BJ (cell line): Measurements from ENCODE around the gene EDDM13. TPM values are rescaled to one million over a fixed set of nuclear protein-coding genes. Genes with fewer than 3 reads are reported as not detected.
"Not testable (repeated sequence)": the region's sequence is repeated elsewhere in the genome, so short reads cannot be mapped to it uniquely, and the experiment has no call there.

Experiments used
- CTCF ChIA-PET: fragments of 350-600 bp; formaldehyde crosslinking; extraction: SDS; loops from one replicate; lab custom pipeline; 2021; ENCODE audit warnings: antibody characterized with exemption, inconsistent platforms; lab: Yijun Ruan, JAX
- POLR2A ChIA-PET: fragments of 300-600 bp; sonication (Branson Sonifier 250); formaldehyde crosslinking; extraction: SDS; loops from one replicate; lab custom pipeline; 2021; ENCODE audit warnings: antibody characterized with exemption; lab: Charles Lee
- DNase-seq: peaks from one replicate; pipeline ENCODE4 v3.0.0-alpha.2; 2011; ENCODE audit warnings: low read depth
- H3K27me3 ChIP-seq: 2 replicates; pipeline ENCODE4 v1.6.0; 2011; ENCODE audit warnings: low read length; ENCODE audit not compliant: control insufficient read depth, insufficient read depth
- H3K36me3 ChIP-seq: 2 replicates; pipeline ENCODE4 v1.5.1; 2011; ENCODE audit warnings: low read length; ENCODE audit not compliant: control insufficient read depth, insufficient read depth
- H3K4me3 ChIP-seq: 2 replicates; pipeline ENCODE4 v1.5.1; 2011; ENCODE audit warnings: low read depth, mild to moderate bottlenecking, control low read depth, low read length
- CTCF ChIP-seq: IDR thresholded peaks from 2 replicates; pipeline ENCODE4 v1.5.1; 2011; ENCODE audit warnings: low read depth, mild to moderate bottlenecking, control low read depth, inconsistent platforms, low read length, moderate library complexity; ENCODE audit not compliant: insufficient read depth
- polyA plus RNA-seq: library from polyadenylated mRNA; depleted of rRNA; stranded (reverse); fragments of >200 nt; gene quantifications from 2 replicates; pipeline ENCODE4 v1.2.3, GENCODE V29; 2011

EDDM13 gene
- polyA plus RNA-seq, 1 experiment = not detected

- H3K36me3 ChIP-seq, H3K4me3 ChIP-seq, H3K27me3 ChIP-seq, POLR2A ChIA-PET, DNase-seq: not testable (repeated sequence)
- CTCF ChIA-PET = interaction anchor here (0.9 to 6.3 kb wide), 3 partner anchors 9 to 263 kb away, joined by 4 to 64 read pairs (median 4); no protein-coding TSS in a partner anchor
These were observed 66.5 kb downstream of the EDDM13 start for GRCh38 chr19:56339031-56339430.

GRCh38 chr19:56341948-56342347, 69.4 kb downstream of the EDDM13 start:
- DNase-seq = no peak
- Histone ChIP-seq H3K36me3 (no peaks in the 10 kb centered on the region), H3K4me3 (no peak overlapping the region), H3K27me3 (no peaks in the 10 kb centered on the region)
- ChIA-PET CTCF (no interaction called here), POLR2A (no interaction called here)
- TF ChIP-seq CTCF = no peak

GRCh38 chr19:56347163-56347778, 74.7 kb downstream of the EDDM13 start:
- no peak for DNase-seq
- Histone ChIP-seq H3K4me3 (no peak overlapping the region), H3K27me3 (no peaks in the 10 kb centered on the region), H3K36me3 (no peaks in the 10 kb centered on the region)
- no peak for TF ChIP-seq CTCF
- ChIA-PET CTCF (interaction anchor here (0.7 to 2.0 kb wide), 4 partner anchors 12 to 270 kb away, joined by 3 to 11 read pairs (median 5); no protein-coding TSS in a partner anchor), POLR2A (no interaction called here)

GRCh38 chr19:56348289-56348877, 75.8 kb downstream of the EDDM13 start:
- DNase-seq = no peak
- peak; percentile 31; the same call in 1 of the 2 replicates for TF ChIP-seq CTCF
- Histone ChIP-seq H3K27me3 (no peaks in the 10 kb centered on the region), H3K4me3 (no peak overlapping the region), H3K36me3 (no peaks in the 10 kb centered on the region)
- CTCF ChIA-PET = interaction anchor here (0.7 to 2.4 kb wide), 11 partner anchors 10 to 283 kb away, joined by 3 to 11 read pairs (median 4); partner anchors contain the start of gene ZSCAN5A
- POLR2A ChIA-PET = no interaction called here

GRCh38 chr19:56350416-56351045, 78.0 kb downstream of the EDDM13 start:
- ChIA-PET POLR2A (no interaction called here), CTCF (interaction anchor here (0.7 to 1.1 kb wide), 3 partner anchors 39 to 274 kb away, joined by 3 to 4 read pairs (median 3); no protein-coding TSS in a partner anchor)
- peak; percentile 82 for TF ChIP-seq CTCF
- Histone ChIP-seq H3K4me3 (no peak overlapping the region), H3K27me3 (no peaks in the 10 kb centered on the region), H3K36me3 (no peaks in the 10 kb centered on the region)
- DNase-seq = no peak
